Skin epidermis (tissue), 12 donors: ENCODE data around the gene KCNQ1.

ENCODE experiments used
- H3K27ac ChIP-seq, 21 experiments: fragments of 200-600 bp; sonication (generic) in 11 of 21; one replicate each; pipeline ENCODE4 v1.5.0; 2020; ENCODE audit warnings: mild to moderate bottlenecking in 3 of 21, inconsistent platforms in 2 of 21, moderate library complexity in 2 of 21
- H3K4me3 ChIP-seq, 7 experiments: fragments of 200-600 bp; sonication (generic) in 2 of 7; one replicate each; pipeline ENCODE4 v1.5.0; 2020; ENCODE audit warnings: inconsistent platforms in 2 of 7, mild to moderate bottlenecking in 2 of 7, moderate library complexity in 1 of 7

The KCNQ1 gene

GRCh38 chr11:2649848-2650247, 205.0 kb downstream of the KCNQ1 start:
- H3K4me3 ChIP-seq, result no peak overlapping the region
- no peak overlapping the region for H3K27ac ChIP-seq

- H3K4me3 ChIP-seq, result no peak overlapping the region
- H3K27ac ChIP-seq, result no peak overlapping the region
These were observed 205.6 kb downstream of the KCNQ1 start for GRCh38 chr11:2650343-2650867.

- no peak overlapping the region for H3K4me3 ChIP-seq
These were observed 206.3 kb downstream of the KCNQ1 start for GRCh38 chr11:2651054-2651617.

GRCh38 chr11:2651826-2652271, 207.0 kb downstream of the KCNQ1 start:
- Histone ChIP-seq H3K4me3 (no peak overlapping the region), H3K27ac (no peak overlapping the region)

More at GRCh38 chr11:2651054-2651617, 206.3 kb downstream of the KCNQ1 start:
- H3K27ac ChIP-seq, result no peak overlapping the region

GRCh38 chr11:2652333-2653197, 207.8 kb downstream of the KCNQ1 start:
- no peak overlapping the region for H3K27ac ChIP-seq
- no peak overlapping the region for H3K4me3 ChIP-seq

- Histone ChIP-seq H3K27ac (no peak overlapping the region), H3K4me3 (no peak overlapping the region)
These were observed 208.4 kb downstream of the KCNQ1 start for GRCh38 chr11:2653198-2653551.

GRCh38 chr11:2653930-2654739, 209.3 kb downstream of the KCNQ1 start:
- no peak overlapping the region for H3K4me3 ChIP-seq

GRCh38 chr11:2655016-2655719, 210.4 kb downstream of the KCNQ1 start:
- Histone ChIP-seq H3K4me3 (no peak overlapping the region), H3K27ac (no peak overlapping the region)

More at GRCh38 chr11:2653930-2654739, 209.3 kb downstream of the KCNQ1 start:
- no peak overlapping the region for H3K27ac ChIP-seq

GRCh38 chr11:2655834-2656622, 211.2 kb downstream of the KCNQ1 start:
- Histone ChIP-seq H3K4me3 (no peak overlapping the region), H3K27ac (no peak overlapping the region)

GRCh38 chr11:2656859-2657258, 212.1 kb downstream of the KCNQ1 start:
- H3K27ac ChIP-seq, result no peak overlapping the region
- H3K4me3 ChIP-seq, result no peak overlapping the region

GRCh38 chr11:2657697-2658284, 213.0 kb downstream of the KCNQ1 start:
- no peak overlapping the region for H3K4me3 ChIP-seq
- H3K27ac ChIP-seq, result no peak overlapping the region

GRCh38 chr11:2660357-2660939, 215.6 kb downstream of the KCNQ1 start:
- H3K4me3 ChIP-seq, result no peak overlapping the region
- no peak overlapping the region for H3K27ac ChIP-seq

- H3K4me3 ChIP-seq, result no peak overlapping the region
- H3K27ac ChIP-seq, result no peak overlapping the region
These were observed 216.6 kb downstream of the KCNQ1 start for GRCh38 chr11:2661173-2662023.

GRCh38 chr11:2662024-2662312, 217.2 kb downstream of the KCNQ1 start:
- Histone ChIP-seq H3K4me3 (no peak overlapping the region), H3K27ac (no peak overlapping the region)

GRCh38 chr11:2662430-2663299, 217.9 kb downstream of the KCNQ1 start:
- no peak overlapping the region for H3K27ac ChIP-seq
- no peak overlapping the region for H3K4me3 ChIP-seq

- H3K27ac ChIP-seq, result no peak overlapping the region
These were observed 218.7 kb downstream of the KCNQ1 start for GRCh38 chr11:2663506-2663905.

GRCh38 chr11:2663915-2664314, 219.1 kb downstream of the KCNQ1 start:
- Histone ChIP-seq H3K27ac (no peak overlapping the region), H3K4me3 (no peak overlapping the region)

More at GRCh38 chr11:2663506-2663905, 218.7 kb downstream of the KCNQ1 start:
- H3K4me3 ChIP-seq, result no peak overlapping the region
